ENCODE measurements around the gene MRPL24. TPM values are rescaled to one million over a fixed set of nuclear protein-coding genes. Genes with fewer than 3 reads are reported as not detected.
A peak's percentile ranks its signal among the peaks of the same experiment; 100 is the strongest.

Gene MRPL24
- total RNA-seq, 4 donors from 2014 or later = 45.0 to 74.4 (median 69.8) TPM

- ATAC-seq (ENCODE audit: low FRiP score) (no peak), DNase-seq (ENCODE audit: low spot score) (no peak)
- no peak for TF ChIP-seq CTCF (IDR thresholded peaks at IDR 0.05)
These were observed 49.7 kb downstream of the MRPL24 start for GRCh38 chr1:156691191-156691590.

GRCh38 chr1:156690675-156691036 is 50.2 kb downstream of the MRPL24 start:
- no peak for TF ChIP-seq CTCF (IDR thresholded peaks at IDR 0.05)

GRCh38 chr1:156689953-156690674 is 50.8 kb downstream of the MRPL24 start:
- DNase-seq (ENCODE audit: low spot score) (no peak), ATAC-seq (ENCODE audit: low FRiP score) (no peak)
- no peak for TF ChIP-seq CTCF (IDR thresholded peaks at IDR 0.05)

More at GRCh38 chr1:156690675-156691036, 50.2 kb downstream of the MRPL24 start:
- DNase-seq (ENCODE audit: low spot score) (no peak), ATAC-seq (ENCODE audit: low FRiP score) (no peak)

- peak; percentile 82 for ATAC-seq (ENCODE audit: low FRiP score)
- peak; percentile 56 for DNase-seq (ENCODE audit: low spot score)
- peak in 2 of 3 donors; percentile 54 to 73 for TF ChIP-seq CTCF (IDR thresholded peaks at IDR 0.05)
These were observed 51.6 kb downstream of the MRPL24 start for GRCh38 chr1:156689035-156689952.

Other genes with a start within 250 kb of the MRPL24 start
- 10 to 100 TPM; 22.8 to 33.8 (median 28.1) TPM for gene MEF2D, start 240.3 kb downstream of the MRPL24 start, total RNA-seq
- 1 to 10 TPM in 1 of 4 donors, under 1 TPM in 3; 0.16 to 4.2 (median 0.23) TPM for gene IQGAP3, start 168.5 kb downstream of the MRPL24 start, total RNA-seq
- gene TTC24, start 161.4 kb downstream of the MRPL24 start, total RNA-seq = not detected
- gene NAXE, start 149.3 kb downstream of the MRPL24 start, total RNA-seq = 10 to 100 TPM; 49.4 to 71.5 (median 58.9) TPM
- 10 to 100 TPM; 30.2 to 77.5 (median 35.5) TPM for gene GPATCH4, start 139.6 kb downstream of the MRPL24 start, total RNA-seq
- gene HAPLN2, start 121.7 kb downstream of the MRPL24 start, total RNA-seq = 1 to 10 TPM in 1 of 4 donors, not detected in 3; 2.8 TPM
- not detected for gene BCAN, start 99.0 kb downstream of the MRPL24 start, total RNA-seq
- 10 to 100 TPM; 17.4 to 76.4 (median 27.7) TPM for gene NES, start 63.7 kb downstream of the MRPL24 start, total RNA-seq
- 1 to 10 TPM in 3 of 4 donors, not detected in 1; 4.5 to 8.8 (median 8.8) TPM for gene CRABP2, start 35.5 kb downstream of the MRPL24 start, total RNA-seq
- 10 to 100 TPM; 12.1 to 25.4 (median 18.8) TPM for gene METTL25B, start 12.6 kb downstream of the MRPL24 start, total RNA-seq
- 10 to 100 TPM; 19.8 to 34.1 (median 28.2) TPM for gene ISG20L2, start 12.3 kb downstream of the MRPL24 start, total RNA-seq
- gene HDGF, start 10.6 kb upstream of the MRPL24 start, total RNA-seq = 100 to 1,000 TPM; 124 to 242 (median 137) TPM
- gene PRCC, start 26.4 kb upstream of the MRPL24 start, total RNA-seq = 10 to 100 TPM; 25.5 to 34.7 (median 28.2) TPM
- 1 to 10 TPM; 2.2 to 6.5 (median 3.7) TPM for gene SH2D2A, start 75.8 kb upstream of the MRPL24 start, total RNA-seq
- gene INSRR, start 118.0 kb upstream of the MRPL24 start, total RNA-seq = under 1 TPM in 3 of 4 donors, not detected in 1; 0.06 to 0.12 (median 0.09) TPM
- 1 to 10 TPM; 1.3 to 6.3 (median 1.6) TPM for gene NTRK1, start 119.8 kb upstream of the MRPL24 start, total RNA-seq
- gene PEAR1, start 152.6 kb upstream of the MRPL24 start, total RNA-seq = 10 to 100 TPM in 2 of 4 donors, 1 to 10 TPM in 2; 5.4 to 29.5 (median 9.0) TPM
- gene LRRC71, start 179.5 kb upstream of the MRPL24 start, total RNA-seq = not detected